Esophagus muscularis mucosa (tissue), 4 donors: ENCODE results near the gene AUTS2. TPM values are rescaled to one million over a fixed set of nuclear protein-coding genes. Genes with fewer than 3 reads are reported as not detected.
"Not testable (repeated sequence)": the region's sequence is repeated elsewhere in the genome, so short reads cannot be mapped to it uniquely, and the experiment has no call there.

Experiments
- DNase-seq: peaks from one replicate; pipeline ENCODE4 v3.0.0-alpha.2; 2017; ENCODE audit errors: extremely low spot score
- H3K27ac ChIP-seq, 4 donors: fragments of 200-600 bp; sonication (generic); replicated peaks in 1 of 4; 1 replicate in 3 of 4; 2 replicates in 1 of 4; pipeline ENCODE4 v1.5.1; 2016 to 2019; ENCODE audit warnings: mild to moderate bottlenecking in 1 of 4
- H3K27me3 ChIP-seq, 4 donors: fragments of 200-600 bp; sonication (generic); one replicate each; pipeline versions ENCODE4 v1.5.1 to v1.6.0; 2016 to 2019
- H3K36me3 ChIP-seq, 4 donors: fragments of 200-600 bp; sonication (generic); one replicate each; pipeline ENCODE4 v1.5.1; 2016 to 2019
- H3K4me1 ChIP-seq, 4 donors: fragments of 200-600 bp; sonication (generic); one replicate each; pipeline ENCODE4 v1.5.1; 2016 to 2019
- H3K4me3 ChIP-seq, 4 donors: fragments of 200-600 bp; sonication (generic); 1 replicate in 2 of 4; 2 replicates in 2 of 4; pipeline ENCODE4 v1.5.1; 2016 to 2019; ENCODE audit warnings: mild to moderate bottlenecking in 4 of 4, moderate library complexity in 1 of 4
- H3K9me3 ChIP-seq, 4 donors: fragments of 200-600 bp; sonication (generic); 1 replicate in 3 of 4; 2 replicates in 1 of 4; pipeline ENCODE4 v1.5.1; 2016 to 2019
- CTCF ChIP-seq, 3 experiments: fragments of 200-600 bp in 2 of 3; fragments of 450-650 bp in 1 of 3; sonication (generic) in 2 of 3; IDR thresholded peaks; one replicate each; pipeline ENCODE4 v1.5.1; 2017 to 2019; ENCODE audit warnings: antibody characterized with exemption in 3 of 3, mild to moderate bottlenecking in 2 of 3, moderate library complexity in 1 of 3
- EP300 ChIP-seq: sonication (generic); formaldehyde crosslinking; IDR thresholded peaks from one replicate; pipeline ENCODE4 v1.6.1; 2017; ENCODE audit warnings: antibody characterized with exemption
- POLR2A ChIP-seq: fragments of 450-650 bp; IDR thresholded peaks from one replicate; pipeline ENCODE4 v1.6.1; 2017; ENCODE audit warnings: antibody characterized with exemption, moderate library complexity, mild to moderate bottlenecking, low read depth
- POLR2AphosphoS5 ChIP-seq, 2 donors: sonication (generic); formaldehyde crosslinking; IDR thresholded peaks; one replicate each; pipeline ENCODE4 v1.6.1; 2017; ENCODE audit warnings: antibody characterized with exemption in 2 of 2
- WGBS: methylation state at CpG from one replicate; pipeline ENCODE4 v1.1.5; 2018; 5-methylcytosine and 5-hydroxymethylcytosine counted together
- intact Hi-C: fragments of 100-400 bp; cut with DNase I; formaldehyde crosslinking; loops from one replicate; pipeline ENCODE4 v1.15.1; 2023
- total RNA-seq, 4 donors: library from RNA; depleted of rRNA; stranded (reverse); fragments of >200 nt; gene quantifications; one replicate each; pipeline versions ENCODE4 v1.1.0 to v1.2.1, GENCODE V29; 2016

AUTS2 gene
- total RNA-seq, 4 donors from 2014 or later: 18.5 to 44.9 (median 34.2) TPM

- Histone ChIP-seq H3K4me1 (peaks cover 36 to 89% (median 68%) of the 10 kb centered on the region in 4 donors), H3K36me3 (no peaks in the 10 kb centered on the region), H3K27ac (no peak overlapping the region), H3K27me3 (no peaks in the 10 kb centered on the region), H3K9me3 (no peaks in the 10 kb centered on the region), H3K4me3 (no peak overlapping the region)
- intact Hi-C loops: no loop called here
- no peak for DNase-seq
- TF ChIP-seq EP300: no peak
- TF ChIP-seq CTCF (IDR thresholded peaks at IDR 0.05): no peak
- no peak for TF ChIP-seq POLR2AphosphoS5 (IDR thresholded peaks at IDR 0.05)
- no peak for TF ChIP-seq POLR2A
- 94% methylated on average over 1 of the region's 1 CpG for WGBS
These were observed 182.1 kb downstream of the AUTS2 start for GRCh38 chr7:69780379-69780778.

GRCh38 chr7:69781412-69781846, 183.2 kb downstream of the AUTS2 start:
- WGBS: 31% methylated on average over 3 of the region's 3 CpGs
- Histone ChIP-seq H3K36me3 (no peaks in the 10 kb centered on the region), H3K4me1 (peaks cover 36 to 85% (median 63%) of the 10 kb centered on the region in 4 donors), H3K4me3 (peak overlapping the region in 1 of 4 donors; percentile 8), H3K27ac (peak overlapping the region; percentile 13 to 54 (median 30)), H3K9me3 (no peaks in the 10 kb centered on the region), H3K27me3 (no peaks in the 10 kb centered on the region)
- TF ChIP-seq CTCF (IDR thresholded peaks at IDR 0.05) (no peak), EP300 (no peak), POLR2AphosphoS5 (IDR thresholded peaks at IDR 0.05) (no peak), POLR2A (no peak)
- DNase-seq: no peak
- intact Hi-C loops: no loop called here

- TF ChIP-seq POLR2AphosphoS5 (IDR thresholded peaks at IDR 0.05): peak in 1 of 2 donors; percentile 7
- TF ChIP-seq EP300: no peak
- TF ChIP-seq CTCF (IDR thresholded peaks at IDR 0.05): peak in 1 of 3 experiments; percentile 5
- Histone ChIP-seq H3K27me3 (no peaks in the 10 kb centered on the region), H3K27ac (peak overlapping the region; percentile 51 to 66 (median 56)), H3K4me3 (no peak overlapping the region), H3K4me1 (peaks cover 36 to 84% (median 64%) of the 10 kb centered on the region in 4 donors), H3K9me3 (no peaks in the 10 kb centered on the region), H3K36me3 (no peaks in the 10 kb centered on the region)
- DNase-seq: no peak
- intact Hi-C loops: no loop called here
- 40% methylated on average over 7 of the region's 7 CpGs for WGBS
These were observed 184.8 kb downstream of the AUTS2 start for GRCh38 chr7:69782917-69783684.

- DNase-seq, H3K27me3 ChIP-seq, H3K4me3 ChIP-seq, H3K9me3 ChIP-seq, intact Hi-C loops, H3K27ac ChIP-seq, H3K36me3 ChIP-seq: not testable (repeated sequence)
- 100% methylated on average over 6 of the region's 6 CpGs for WGBS
- peaks cover 37 to 93% (median 84%) of the 10 kb centered on the region in 4 donors for H3K4me1 ChIP-seq
These were observed 187.9 kb downstream of the AUTS2 start for GRCh38 chr7:69786130-69786529.

- H3K4me3 ChIP-seq: no peak overlapping the region
- TF ChIP-seq EP300: no peak
- TF ChIP-seq CTCF (IDR thresholded peaks at IDR 0.05): no peak
- TF ChIP-seq POLR2A: no peak
- TF ChIP-seq POLR2AphosphoS5 (IDR thresholded peaks at IDR 0.05): no peak
- no peak for DNase-seq
- H3K4me1 ChIP-seq: peaks cover 30 to 87% (median 82%) of the 10 kb centered on the region in 4 donors
- H3K9me3 ChIP-seq: no peaks in the 10 kb centered on the region
- H3K36me3 ChIP-seq: no peaks in the 10 kb centered on the region
- no peak overlapping the region for H3K27ac ChIP-seq
- no peaks in the 10 kb centered on the region for H3K27me3 ChIP-seq
- intact Hi-C loops: no loop called here
- 71% methylated on average over 3 of the region's 3 CpGs for WGBS
These were observed 188.6 kb downstream of the AUTS2 start for GRCh38 chr7:69786730-69787395.
